PFSK-1 (cell line): Measurements from ENCODE around the gene TTC39C.

Source experiments
- POLR2AphosphoS5 ChIP-seq: IDR thresholded peaks from 2 replicates; pipeline ENCODE4 v1.6.1; 2012; ENCODE audit warnings: low read depth, mild to moderate bottlenecking, control low read depth, low read length, moderate library complexity
- TAF1 ChIP-seq: IDR thresholded peaks from 2 replicates; pipeline ENCODE4 v1.6.1; 2012; ENCODE audit warnings: low read length, control low read depth, borderline replicate concordance; ENCODE audit not compliant: insufficient read depth
- TF ChIP-seq, protein P1 (sequence below), 2 experiments: IDR thresholded peaks; 2 replicates each; pipeline versions ENCODE4 v1.6.1 to v1.8.0; 2011 to 2012; ENCODE audit warnings: low read depth in 2 of 2, low read length in 2 of 2, control low read depth in 1 of 2, inconsistent platforms in 1 of 2, mild to moderate bottlenecking in 1 of 2, moderate library complexity in 1 of 2; ENCODE audit not compliant: insufficient read depth in 1 of 2

GRCh38 chr18:24039671-24040070, 25.1 kb downstream of the TTC39C start:
- TF ChIP-seq, protein P1, sequence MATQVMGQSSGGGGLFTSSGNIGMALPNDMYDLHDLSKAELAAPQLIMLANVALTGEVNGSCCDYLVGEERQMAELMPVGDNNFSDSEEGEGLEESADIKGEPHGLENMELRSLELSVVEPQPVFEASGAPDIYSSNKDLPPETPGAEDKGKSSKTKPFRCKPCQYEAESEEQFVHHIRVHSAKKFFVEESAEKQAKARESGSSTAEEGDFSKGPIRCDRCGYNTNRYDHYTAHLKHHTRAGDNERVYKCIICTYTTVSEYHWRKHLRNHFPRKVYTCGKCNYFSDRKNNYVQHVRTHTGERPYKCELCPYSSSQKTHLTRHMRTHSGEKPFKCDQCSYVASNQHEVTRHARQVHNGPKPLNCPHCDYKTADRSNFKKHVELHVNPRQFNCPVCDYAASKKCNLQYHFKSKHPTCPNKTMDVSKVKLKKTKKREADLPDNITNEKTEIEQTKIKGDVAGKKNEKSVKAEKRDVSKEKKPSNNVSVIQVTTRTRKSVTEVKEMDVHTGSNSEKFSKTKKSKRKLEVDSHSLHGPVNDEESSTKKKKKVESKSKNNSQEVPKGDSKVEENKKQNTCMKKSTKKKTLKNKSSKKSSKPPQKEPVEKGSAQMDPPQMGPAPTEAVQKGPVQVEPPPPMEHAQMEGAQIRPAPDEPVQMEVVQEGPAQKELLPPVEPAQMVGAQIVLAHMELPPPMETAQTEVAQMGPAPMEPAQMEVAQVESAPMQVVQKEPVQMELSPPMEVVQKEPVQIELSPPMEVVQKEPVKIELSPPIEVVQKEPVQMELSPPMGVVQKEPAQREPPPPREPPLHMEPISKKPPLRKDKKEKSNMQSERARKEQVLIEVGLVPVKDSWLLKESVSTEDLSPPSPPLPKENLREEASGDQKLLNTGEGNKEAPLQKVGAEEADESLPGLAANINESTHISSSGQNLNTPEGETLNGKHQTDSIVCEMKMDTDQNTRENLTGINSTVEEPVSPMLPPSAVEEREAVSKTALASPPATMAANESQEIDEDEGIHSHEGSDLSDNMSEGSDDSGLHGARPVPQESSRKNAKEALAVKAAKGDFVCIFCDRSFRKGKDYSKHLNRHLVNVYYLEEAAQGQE (IDR thresholded peaks at IDR 0.05; ENCODE audit: insufficient read depth in 1 of 2, low read depth in 2 of 2, low read length in 2 of 2): no peak
- TF ChIP-seq TAF1 (no peak), POLR2AphosphoS5 (no peak)
